ENCODE data around the gene NUDT16L1.
A peak's percentile ranks its signal among the peaks of the same experiment; 100 is the strongest.

Gene NUDT16L1

DNA sequence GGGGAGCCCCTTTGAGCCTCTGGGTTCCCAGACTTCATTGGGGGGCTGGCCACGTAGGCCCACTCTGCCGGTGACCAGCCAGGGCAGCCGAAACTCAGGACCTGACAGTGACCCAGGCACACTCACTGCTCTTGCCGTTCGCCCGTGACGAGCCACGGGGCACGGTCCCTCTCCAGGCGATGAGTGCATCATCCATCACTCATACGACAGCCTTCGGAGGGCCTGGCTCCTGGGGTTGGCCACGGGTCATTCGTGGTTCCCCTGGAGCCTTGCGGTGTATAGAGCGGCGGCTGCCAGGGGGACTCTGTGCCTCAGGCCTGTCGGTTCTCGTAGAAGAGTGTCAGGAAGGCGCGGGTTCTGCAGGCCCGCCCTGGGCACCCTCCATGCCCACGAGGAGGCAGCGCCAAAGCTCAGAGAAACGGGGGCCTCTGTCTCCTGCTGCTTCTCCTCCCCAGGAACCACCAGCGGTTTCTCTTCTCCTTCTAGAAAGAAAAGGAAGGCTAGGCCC, 11.2 kb upstream of the NUDT16L1 start:
- no peak for DNase-seq

DNA sequence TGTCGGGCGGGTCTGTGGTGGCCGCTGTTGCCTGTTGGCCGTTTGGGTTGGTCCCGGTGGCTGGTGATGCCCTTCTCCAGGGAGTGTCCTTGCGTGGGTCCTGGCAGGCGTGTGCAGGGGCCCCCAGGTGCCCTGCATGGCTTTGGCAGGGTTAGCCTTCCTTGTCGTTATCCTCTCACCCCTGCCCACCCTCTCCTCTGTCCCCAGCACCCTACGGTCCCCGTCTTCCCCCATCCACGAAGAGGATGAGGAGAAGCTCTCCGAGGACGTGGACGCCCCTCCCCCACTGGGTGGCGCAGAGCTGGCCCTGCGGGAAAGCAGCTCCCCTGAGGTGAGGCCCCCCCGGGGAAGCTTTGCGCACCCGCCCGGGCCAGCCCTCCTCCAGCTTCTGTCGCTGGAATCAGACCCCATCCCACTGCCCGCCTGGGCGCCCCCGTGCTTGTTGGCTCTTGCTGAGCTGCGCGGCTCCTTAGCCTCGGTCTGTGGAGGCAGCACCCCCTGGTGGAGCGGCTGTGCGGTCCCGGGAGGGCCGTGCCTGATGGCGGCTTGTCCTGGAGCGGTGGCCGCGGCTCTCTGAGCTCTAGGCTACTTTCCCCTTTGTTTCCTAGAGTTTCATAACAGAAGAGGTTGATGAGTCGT, 10.6 kb upstream of the NUDT16L1 start:
- DNase-seq: peak in 32 of 56 donors; percentile 5 to 76 (median 42)

DNA sequence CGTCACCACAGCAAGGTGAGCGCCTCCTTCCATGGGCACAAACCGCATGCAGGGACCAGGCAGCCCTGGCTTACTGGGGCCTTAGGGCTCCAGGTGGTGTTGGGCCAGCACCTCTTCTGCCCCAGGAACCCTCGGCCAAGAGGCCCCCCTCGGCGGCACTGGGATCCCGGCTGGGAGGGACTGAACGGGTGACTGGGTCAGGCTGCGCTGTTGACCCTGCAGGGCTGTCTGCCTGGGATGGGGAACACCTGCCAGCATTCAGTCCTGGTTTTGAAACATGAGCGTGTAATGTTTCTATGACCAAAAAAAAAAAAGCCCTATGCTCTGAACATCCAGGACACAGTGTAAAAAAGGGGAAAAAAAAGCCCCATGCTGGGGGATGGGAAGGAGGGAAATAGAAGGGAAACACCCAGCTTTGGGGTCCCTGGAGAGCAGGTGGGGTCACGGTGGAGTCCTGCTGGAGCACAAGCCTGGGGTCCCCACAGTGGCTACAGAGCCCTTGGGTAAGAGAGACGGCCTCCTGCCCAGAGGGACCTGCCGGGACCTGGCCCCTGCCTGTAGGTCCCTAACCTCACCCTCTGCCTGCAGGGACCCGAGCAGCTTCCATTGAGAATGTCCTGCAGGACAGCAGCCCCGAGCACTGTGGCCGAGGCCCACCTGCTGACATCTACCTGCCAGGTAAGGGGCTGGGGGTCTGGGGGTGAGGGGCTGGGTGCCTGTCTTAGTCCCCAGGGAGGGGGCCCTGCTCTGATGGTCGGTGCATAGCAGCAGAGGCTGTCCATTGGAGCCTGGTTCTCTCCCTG, 9.9 kb upstream of the NUDT16L1 start:
- no peak for DNase-seq

DNA sequence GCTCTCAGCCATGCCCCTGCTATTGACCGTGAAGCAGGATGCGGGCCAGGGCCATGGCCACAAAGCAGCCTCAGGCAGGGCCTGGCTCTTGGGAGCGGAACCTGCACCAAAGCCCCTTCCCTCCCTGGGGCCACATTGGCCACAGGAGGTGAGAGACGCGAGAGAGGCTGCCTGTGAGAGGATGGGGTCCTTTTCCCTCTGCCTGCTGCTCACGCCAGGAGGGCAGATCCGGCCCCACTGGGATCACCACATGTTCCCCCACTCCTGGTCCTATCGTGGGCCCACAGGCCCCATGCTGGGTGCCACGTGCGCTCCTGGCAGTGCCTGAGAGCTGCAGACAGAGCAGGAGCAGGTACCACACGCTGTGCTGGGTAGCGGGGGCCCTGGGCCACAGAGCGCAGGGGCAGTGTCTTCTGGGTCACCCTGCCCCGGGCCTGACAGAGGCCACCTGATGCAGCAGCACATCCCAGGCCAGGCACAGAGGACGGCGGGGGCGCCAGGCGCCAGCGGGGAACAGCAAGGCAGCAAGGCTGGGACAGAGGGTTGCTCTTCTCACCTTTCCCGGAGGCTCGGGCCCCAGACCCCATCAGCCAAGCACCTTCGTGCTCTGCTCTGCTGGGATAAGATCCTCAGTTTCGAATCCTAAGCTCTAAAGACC, 9.2 kb upstream of the NUDT16L1 start:
- peak in 1 of 56 donors; percentile 40 for DNase-seq

DNA sequence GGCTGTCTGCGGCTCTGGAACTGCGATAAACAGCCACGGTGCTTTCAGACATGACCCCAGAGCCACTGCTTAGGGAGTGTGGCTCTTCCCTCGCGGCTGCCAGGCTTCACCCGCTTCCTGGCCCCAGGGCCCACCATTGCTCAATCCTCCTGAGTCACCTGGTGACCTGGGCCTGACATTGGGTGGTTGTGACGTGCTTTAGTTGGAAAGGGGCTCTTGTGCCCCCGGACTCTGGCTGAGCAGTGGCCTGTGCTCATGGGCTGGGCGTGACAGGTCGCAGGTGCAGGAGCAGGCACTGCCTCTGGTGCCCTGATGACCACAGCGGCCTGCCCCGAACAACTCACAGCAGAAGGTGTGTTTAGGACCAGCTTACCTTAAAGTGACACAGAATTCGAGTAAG, 8.6 kb upstream of the NUDT16L1 start:
- DNase-seq: no peak

DNA sequence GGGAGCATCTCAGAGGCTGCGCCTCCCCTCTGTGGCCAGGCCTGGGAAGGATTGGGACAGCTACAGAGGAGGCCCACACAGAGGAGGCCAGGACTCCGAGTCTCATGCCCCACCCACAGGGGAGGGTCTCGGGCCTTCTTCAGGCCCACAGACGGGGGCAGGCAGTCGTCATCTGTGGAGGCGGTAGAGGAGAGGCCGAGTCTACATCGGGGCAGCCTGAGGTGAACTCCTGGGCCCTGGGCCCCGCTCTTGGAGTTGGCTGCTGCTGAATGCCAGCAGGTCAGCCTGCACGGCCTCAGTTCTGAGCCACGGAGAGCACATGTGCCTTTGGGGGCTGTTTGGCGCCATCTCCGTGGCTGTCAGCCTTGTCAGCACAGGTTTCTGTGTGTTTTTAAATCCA, 8.1 kb upstream of the NUDT16L1 start:
- peak in 13 of 56 donors; percentile 21 to 63 (median 39) for DNase-seq

DNA sequence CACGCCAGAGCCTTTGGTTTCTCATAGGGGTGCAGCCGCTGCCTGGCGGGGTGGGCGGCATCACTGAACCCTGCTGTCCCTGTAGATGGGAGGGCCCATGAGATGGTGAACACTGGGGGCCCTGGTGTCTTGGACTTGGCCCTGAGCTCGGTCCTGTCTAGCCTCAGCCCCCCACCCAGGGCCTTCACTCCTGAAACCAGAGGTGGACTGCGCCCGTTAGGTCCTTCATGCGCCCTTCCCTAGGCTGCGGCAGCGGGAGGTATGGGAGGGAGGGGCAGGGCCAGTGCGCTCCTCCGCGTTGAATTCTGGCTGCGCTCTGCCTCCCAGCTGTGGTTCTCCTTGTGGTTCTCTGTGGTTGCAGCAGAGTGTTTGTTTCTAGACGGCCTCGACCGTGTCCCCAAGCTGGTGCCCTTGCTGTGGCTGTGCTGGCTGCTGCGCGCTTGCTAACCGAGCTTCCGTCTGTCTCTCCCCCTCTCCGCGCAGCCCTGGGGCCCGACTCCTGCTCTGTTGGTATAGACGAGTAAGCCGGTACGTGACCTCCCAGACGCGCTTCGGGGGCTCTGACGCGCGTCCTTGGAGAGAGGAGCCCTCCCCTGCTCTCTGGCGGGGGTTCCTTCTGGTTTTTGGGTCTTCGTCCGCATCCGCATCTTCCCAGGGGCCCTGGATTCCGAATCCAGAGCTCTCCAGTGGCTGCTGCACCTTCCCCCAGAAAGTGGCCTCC, 7.4 kb upstream of the NUDT16L1 start:
- DNase-seq: no peak

DNA sequence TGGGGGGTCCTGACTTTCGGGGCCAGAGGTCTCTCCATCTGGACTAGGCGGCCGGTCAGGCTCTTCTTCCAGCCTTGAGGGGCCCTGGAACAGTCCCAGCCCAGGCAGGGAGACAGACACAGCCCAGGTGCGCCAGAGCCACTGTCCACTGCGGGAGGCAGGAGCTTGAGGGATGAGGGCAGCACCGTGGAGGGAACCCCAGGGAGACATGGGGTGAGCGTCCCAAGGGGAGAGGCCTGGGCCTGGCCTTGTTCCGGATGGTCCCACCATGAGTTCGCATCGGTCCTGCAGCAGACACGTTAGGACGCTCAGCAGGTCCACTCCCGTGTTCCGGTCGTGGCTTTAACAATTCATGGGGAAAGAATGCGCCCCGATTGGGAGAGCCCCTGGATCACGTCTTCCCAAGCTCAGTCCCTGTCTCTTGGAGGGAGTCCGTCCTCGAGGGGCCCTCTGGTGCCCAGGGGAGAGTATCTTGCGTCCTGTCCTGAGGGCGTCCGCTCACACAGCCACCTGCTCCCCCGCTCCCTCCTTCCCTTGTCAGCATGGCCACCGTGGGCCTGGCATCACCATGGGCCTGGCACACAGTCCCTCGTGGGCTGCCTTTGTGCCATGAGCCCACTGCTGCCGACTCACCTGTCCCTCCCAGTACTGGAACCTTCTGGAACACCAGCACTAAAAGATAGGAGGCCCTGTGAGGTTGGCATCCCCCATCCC, 6.7 kb upstream of the NUDT16L1 start:
- DNase-seq: no peak

DNA sequence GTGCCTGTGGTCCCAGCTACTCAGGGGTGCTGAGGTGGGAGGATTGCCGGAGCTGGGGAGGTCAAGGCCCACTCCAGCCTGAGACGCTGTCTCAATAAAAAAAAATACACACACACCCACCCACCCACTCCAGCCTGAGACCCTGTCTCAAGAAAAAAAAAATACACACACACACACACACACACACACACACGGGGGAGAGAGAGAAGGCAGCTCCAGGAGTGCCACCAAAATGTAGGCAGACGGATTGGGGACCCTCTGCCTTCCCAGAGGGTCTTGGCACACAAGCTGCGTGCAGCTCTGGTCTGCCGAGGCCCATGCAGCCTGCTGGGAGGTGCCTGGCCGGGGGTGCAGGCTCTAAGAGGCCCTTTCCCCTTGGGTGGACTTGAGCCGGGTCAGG, 5.9 kb upstream of the NUDT16L1 start:
- no peak for DNase-seq

DNA sequence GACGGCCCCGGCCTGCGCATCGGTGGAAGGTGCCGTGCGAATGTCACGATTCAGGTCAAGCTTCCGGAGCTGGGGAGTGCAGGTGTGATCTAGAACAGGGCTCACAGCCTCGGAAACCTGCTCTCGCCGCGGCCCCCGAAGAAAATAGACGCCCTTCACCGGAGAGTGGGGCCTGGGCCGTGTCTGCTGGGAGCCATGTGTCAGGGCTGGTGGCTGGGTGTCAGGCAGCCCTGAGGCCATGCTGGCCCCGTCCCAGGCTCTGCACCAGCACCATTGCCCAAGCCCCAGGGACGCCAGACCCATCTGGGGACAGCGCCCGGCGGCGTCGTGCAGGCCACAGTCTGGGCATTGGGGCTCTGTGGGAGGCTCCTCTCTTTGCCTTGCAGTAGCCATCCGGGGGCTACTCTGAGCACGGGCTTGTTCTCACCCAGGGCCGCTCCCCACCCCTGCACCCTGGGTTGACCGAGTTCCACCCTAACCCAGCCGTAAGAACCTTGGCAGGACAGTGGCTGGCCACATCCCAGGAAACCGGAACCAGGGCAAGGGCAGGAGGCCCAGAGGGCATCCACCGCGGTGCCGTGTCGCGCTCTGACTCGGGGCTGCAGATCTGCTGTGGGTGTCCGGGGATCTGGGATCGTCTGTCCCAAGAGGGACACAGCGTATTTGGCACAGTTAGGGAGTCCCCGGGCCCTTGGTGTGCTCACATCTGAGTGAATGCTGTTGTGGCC, 5.3 kb upstream of the NUDT16L1 start:
- no peak for DNase-seq

DNA sequence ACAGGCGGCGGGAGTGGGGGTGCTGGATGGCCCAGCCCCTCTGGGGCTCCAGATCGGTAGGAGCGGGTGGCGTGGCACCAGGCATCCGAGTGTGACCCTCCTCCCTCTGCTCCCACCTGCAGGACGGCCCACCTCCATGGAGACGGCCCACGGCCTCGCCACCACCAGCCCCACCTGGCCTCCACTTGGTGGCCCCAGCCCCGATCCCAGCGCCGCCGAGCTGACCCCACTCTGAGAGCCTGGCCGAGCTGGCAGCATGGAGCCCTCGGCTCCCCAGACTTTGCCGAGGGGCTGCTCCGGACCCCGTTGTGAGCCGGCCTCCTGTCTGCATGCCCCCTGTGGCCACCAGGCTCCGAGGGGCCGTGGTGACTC, 4.7 kb upstream of the NUDT16L1 start:
- DNase-seq: no peak

DNA sequence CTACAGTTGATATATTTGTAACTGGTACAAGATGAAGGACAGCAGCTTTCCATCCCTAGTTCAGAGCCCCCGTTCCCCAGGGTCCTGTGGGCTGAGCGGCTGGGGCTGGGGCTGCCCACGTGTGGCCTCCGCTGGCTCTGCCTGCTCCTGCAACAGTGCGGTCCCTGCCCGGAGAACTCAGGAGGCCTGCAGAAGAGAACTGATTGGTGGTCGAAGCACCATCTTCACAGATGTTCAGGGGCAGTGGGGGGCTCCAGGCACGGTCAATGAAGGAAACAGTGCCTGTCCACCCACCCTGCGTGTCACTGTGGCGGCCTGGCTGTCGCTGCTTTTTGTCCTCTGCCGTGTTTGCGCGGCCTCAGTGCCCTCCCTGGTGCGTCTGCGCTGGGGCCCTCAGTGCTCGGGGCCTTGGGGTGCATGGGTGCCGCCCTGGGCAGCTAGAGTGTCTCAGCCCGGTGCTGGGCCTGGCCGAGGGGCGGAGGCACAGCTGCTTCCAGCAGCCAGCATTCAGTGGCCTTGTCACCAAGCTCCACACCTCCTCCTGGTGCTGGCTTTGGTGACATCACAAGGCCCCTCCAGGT, 4.2 kb upstream of the NUDT16L1 start:
- no peak for DNase-seq

DNA sequence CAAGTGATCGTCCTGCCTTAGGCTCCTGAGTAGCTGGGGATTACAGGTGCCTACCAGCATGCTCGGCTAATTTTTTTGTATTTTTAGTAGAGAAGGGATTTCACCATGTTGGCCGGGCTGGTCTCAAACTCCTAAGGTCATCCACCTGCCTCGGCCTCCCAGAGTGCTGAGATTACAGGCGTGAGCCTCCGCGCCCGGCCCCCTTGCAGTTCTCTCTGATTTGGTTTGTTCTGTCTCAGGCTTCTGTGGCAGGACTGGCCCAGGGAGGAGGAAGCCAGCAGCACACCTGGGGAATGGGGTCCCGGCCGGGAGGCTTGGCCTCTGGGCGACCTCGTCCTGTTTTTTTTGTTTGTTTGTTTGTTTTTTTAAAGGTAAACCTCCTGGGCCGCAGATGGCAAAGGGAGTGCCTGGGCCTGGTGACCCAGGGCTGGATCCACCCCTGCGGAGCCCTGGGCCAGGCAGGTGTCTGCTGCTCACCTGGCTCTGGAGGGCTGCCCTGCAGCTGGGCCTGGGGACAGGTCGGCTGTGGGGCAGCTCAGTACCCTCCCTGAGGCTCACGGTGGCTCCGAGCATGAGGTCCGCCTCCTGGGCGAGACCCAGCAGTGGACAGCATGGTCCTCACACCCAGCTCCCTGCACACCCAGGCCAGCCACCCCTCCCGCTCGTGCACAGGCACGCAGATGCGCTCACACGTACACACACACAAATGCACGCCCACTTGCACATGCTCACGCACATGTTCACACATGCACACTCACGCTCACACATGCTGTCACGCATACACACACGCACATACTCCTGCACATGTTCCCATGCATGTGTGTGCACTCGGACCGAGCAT, 3.3 kb upstream of the NUDT16L1 start:
- DNase-seq: no peak

DNA sequence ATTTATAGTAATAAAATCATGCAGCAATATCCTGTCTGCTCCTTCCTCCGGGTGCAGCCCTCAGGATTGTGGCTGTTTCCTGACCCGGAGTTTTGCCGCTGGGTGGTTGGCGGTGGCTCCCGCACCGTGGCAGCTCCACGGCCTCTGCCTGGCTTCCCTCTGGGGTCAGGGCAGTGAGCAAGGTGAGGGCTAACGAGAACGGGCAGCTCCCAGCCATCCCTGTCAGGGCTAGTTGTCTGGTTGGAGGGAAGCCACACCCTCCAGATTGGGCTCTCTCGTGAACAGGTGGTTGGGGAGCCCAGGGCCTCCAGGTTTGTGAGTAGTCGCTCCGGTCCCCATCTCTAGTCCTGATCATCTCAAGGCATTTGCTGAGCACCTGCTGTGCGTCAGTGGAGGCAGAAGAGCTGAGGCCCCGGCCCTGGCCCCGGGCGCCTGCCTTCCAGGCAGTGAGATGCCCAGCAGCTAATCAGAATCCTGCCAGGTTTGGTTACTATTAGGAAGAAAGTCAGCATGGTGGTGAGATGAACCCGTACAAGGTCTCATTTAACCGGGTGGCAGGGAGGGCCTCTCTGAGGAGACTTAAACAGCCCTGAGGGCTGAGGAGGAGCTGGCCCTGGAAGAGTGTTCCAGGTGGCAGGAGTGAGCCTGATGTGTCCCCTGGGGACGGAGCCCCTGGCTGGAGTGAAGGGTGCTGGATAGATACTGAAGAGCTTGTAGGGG, 2.3 kb upstream of the NUDT16L1 start:
- no peak for DNase-seq

DNA sequence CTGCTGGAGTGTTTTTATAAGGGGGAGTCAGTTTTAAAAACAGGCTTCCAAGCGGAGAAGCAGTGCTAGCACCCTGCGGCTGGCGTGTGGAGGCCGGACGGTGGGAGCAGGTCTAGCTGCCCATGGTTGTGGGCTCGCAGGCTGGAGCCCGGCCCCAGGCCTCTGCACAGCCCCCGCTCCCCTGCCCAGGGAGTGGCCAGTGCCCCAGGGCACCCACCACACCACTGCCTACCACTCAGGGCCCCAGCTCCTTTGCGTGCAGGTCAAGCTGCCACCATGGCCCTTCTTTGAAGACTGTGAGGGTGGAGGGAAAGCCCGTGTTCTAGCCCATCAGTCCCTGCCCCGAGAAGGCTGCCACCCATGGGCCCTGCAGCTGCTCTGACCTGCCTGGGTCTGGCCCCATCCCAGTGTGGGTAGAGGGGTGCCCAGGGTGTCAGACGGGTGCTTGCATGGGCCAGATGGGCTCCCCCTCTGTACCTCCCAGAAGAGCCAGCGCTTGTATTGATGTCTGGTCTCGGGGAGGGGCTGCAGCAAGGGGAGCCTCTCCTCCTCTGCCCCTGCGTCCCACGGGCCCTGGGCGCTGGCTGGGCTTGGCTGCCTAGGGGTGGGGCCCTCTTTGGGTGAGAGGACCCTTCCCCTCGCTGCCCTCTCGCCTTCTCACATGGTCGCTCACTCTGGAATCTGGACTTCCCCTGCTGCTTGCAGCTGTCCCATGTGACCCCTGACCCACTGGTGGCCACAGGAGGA, 1.5 kb upstream of the NUDT16L1 start:
- no peak for DNase-seq

DNA sequence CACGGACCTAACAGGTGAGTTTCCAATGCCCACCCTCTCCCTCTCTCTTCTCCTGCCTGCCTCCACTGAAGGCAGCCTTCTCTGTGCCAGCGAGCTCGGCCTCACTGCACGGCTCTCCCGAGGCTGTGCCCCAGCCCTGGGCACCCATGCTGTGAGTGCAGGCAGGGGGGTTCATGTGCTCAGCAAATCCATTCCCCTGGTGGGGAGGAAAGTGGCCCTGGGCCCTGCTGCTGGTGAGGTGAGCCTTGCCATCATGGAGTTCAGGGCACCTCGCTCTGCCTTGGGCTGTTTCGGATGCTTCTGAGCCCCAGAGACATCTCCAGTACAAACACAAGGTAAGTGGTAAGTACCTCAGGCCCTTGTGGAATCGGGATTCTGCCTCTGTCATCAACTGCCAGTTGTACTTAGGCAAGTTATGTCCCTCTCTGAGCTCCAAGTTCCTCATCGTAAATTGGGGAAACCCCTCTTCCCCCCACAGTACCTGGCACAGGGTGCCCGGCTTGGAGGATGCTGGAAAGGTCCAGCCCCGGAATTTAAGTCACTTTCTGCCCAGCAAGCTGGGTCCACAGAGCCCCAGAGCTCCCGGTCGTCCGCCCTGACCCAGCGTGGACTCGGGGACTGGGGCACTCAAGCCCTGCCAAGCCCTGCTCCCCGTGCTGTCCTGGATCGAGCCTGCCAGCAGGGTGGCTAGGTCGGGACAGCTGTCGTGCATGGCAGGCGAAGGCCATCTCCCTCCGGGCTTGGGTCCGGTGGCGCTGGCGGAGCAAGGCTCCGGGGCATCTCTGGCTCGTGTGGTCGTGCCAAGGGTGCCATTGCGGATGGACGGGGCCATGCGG, 684 bp upstream of the NUDT16L1 start:
- no peak for DNase-seq

Data from amygdala (tissue), 56 donors.